Astrocyte of the hippocampus (primary cell): ENCODE measurements around the gene PCSK7.
A peak's percentile ranks its signal among the peaks of the same experiment; 100 is the strongest.
"Not testable (repeated sequence)": the region's sequence is repeated elsewhere in the genome, so short reads cannot be mapped to it uniquely, and the experiment has no call there.

Experiments
- DNase-seq: peaks from one replicate; pipeline ENCODE4 v3.0.0; 2011; ENCODE audit warnings: low read depth, low spot score

The PCSK7 gene

GRCh38 chr11:117183724-117184349 lies 48.0 kb downstream of the PCSK7 start:
- no peak for DNase-seq

DNA sequence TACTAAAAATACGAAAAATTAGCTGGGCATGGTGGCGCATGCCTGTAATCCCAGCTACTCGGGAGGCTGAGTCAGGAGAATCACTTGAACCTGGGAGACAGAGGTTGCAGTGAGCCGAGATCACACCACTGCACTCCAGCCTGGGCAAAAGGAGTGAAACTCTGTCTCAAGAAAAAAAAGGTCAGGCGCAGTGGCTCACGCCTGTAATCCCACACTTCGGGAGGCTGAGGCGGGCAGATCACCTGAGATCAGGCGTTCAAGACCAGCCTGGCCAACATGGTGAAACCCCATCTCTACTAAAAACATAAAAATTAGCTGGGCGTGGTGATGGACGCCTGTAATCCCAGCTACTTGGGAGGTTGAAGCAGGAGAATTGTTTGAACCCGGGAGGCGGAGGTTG lies 48.7 kb downstream of the PCSK7 start:
- DNase-seq: not testable (repeated sequence)

DNA sequence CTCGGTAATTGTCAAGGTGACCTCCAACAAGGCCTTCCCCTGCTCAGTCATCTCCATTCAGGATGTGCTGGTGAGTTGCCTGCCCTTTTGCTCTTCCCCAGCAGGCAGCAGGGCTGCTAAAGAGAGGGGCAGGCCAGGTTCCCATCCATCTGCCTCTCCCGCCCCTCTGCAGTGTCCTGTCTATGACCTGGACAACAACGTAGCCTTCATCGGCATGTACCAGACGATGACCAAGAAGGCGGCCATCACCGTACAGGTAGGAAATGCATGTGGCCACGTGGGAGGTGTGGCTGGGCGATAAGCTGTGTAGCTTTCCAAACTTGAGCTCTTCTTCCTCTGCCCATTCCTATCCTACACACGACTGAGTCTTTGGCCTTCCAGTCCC lies 49.3 kb downstream of the PCSK7 start:
- DNase-seq: no peak

GRCh38 chr11:117181586-117182550 lies 50.0 kb downstream of the PCSK7 start:
- no peak for DNase-seq

DNA sequence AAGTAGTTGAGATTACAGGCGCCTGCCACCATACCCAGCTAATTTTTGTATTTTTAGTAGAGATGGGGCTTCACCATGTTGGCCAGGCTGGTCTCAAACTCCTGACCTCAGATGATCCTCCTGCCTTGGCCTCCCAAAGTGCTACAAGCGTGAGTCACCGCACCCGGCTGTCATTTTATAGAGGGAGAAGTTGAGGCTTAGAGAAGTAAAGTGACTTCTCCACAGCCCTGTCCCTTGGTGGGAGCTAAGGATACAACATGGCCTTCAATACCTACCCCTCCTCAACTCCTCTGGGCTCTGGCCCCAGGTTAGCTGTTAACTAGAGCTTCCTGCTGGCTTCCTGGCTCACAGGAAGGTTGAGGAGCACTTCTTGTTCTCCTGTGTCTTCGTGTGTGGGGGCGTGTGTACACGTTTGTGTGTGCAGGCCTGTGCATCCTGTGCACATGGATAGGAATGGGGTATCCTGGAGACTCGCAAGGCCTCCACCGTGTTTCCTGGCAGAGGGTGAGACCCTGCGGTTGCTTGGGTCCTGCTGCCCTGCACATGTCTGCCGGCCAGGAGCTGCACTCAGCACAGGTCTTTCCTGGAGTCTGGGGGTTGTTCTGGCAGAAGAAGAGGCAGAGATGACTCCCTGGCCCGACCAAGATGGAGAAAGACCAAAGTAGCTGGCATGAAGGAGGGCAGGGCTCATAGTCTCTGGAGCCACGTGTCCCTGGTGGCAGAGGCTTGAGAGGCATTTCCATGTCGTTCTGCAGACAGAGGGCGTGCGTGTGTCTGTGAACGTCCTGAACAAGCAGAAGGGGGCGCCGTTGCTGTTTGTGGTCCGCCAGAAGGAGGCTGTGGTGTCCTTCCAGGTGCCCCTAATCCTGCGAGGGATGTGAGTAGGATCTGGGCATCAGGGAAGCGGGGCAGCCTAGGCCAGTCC lies 51.0 kb downstream of the PCSK7 start:
- peak; percentile 67 for DNase-seq

DNA sequence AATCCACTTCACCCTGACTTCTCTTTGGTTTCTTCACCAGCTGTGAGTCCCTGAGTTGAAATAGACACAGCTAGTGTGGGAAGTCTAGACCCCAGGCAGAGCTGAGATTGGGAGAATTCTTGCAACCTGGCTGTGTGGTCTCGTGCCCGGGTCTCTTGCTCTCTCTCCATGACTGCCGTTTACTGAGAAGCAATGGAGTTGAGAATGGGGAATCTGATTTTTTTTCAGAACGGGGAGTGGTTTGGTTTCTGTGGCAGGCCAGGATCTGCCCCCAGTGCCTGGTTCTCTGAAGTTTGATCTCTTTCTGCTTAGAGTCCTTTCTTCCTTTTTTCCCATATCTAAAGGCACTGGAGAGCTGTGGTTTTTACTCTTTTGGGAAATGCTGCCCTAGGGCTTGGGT lies 51.9 kb downstream of the PCSK7 start:
- peak; percentile 48 for DNase-seq

DNA sequence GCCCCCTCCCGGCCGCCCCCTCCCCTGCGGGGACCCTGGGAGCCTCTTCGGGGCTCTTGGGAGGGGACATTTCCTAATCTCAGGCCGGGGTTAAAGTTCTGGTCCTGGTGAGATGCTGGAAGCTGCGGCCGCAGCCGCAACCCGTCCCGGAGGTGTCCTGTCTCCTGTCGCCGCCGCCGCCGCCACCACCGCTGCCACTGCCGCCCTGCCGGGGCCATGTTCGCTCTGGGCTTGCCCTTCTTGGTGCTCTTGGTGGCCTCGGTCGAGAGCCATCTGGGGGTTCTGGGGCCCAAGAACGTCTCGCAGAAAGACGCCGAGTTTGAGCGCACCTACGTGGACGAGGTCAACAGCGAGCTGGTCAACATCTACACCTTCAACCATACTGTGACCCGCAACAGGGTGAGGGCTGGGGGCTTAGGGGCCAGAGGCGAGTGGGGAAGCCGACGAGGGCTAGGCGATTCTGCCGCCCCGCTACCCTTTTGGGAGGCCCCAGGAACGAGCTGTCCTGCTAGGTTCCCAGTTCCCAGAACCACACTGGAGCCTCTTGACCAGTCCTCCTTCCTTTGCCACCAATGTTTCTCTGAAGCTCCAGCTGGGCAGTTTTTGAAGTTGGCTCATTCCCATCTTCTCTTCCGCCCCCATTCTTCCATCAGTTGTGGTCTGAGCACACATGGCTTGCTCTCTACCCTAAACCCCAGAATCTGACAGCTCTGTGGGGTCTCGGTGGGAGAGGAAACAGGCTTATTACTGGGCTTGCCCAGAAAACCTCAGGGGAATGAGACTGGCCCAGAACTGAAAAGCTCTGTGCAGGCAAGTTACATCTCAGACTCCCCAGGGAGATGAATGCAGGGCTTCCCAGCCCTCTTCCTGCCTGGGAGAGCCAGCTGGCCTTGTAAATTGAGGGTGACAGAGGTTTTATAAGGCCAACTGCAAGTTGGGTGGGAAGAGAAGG lies 52.5 kb downstream of the PCSK7 start:
- DNase-seq: peak; percentile 50

- peak; percentile 98 for DNase-seq
Observed at GRCh38 chr11:117178210-117179034, 53.5 kb downstream of the PCSK7 start, which contains the start of gene SIDT2. Gene SIDT2, plus strand, starts transcription at chr11:117178743. Its CDS starts 521 bp downstream, at chr11:117179264.

DNA sequence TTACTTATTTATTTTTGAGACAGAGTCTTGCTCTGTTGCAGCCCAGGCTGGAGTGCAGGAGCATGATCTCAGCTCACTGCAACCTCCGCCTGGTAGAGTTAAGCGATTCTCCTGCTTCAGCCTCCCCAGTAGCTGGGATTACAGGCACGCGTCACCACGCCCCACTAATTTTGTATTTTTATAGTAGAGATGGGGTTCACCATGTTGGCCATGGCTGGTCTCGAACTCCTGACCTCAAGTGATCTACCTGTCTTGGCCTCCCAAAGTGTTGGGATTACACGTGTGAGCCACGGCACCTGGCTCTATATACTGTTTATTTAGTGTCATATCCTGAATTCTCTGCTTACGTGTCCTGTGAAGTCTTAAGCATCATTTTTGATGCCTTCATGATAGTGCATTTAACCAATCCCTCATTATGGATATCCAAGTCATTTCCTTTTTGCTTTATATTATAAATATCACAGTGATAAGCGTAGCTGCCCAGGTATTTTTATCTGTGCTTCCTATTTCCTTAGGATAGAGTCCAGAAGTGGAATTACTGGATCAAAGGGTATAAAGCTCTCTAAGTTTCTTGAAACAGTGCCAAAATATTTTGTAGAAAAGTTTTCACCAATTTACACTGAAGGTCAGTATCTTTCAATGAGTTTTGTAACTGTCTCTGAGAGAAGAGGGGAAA lies 54.2 kb downstream of the PCSK7 start:
- DNase-seq: no peak

DNA sequence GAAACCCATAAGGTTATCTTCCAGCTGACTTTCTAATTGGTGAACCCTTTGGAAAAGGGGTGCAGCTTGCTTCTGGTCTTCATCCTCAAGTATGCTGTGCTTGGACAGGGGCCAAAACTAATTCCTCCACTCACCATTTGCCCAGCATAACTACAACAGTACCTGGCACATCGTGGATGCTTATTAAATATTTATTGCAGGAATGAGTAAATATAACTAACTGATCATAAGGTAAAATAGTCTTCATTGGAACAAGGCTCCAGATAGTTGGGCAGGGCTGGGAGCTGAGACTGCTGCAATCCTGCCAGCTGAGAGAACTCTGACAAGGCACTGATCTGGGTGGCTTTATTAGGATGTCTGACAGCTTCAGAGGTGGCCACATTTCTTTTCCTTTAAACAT lies 55.7 kb downstream of the PCSK7 start:
- no peak for DNase-seq

DNA sequence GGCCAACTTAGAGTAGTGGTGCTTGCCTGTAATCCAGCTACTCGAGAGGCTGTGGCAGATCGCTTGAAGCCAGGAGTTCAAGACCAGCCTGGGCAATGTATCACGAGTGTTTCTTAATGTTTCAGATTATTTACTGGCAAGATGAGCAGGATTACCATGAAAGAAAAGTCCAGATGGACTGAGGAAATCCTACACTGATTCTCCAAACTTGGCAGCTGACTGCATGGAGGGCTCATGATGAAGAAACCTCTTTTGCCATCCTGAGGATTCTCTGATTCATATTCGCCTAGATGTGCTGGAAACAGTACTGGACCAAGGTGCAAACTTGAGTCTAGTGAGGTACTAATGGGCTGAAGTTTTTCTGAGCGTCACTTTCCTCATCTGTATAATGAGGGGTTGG lies 56.1 kb downstream of the PCSK7 start:
- no peak for DNase-seq

DNA sequence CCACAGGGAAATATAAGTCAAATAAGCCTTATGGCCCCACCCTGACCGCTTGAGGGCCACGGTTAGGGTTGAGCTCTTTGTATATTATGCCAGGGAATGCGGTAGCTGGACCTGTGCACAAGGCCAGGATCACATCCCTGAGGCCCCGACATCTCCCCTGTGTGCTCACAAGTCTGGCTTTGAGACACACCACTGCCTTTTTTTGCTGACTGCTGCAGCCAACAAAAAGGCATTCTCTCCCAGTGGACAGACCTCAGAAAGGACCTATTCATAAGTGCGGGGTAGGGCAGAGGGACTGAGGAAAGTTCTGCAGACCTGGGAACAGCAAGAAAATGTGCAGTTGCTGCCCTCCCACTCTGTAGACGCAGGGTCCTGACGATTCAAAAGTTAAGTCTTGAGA lies 56.8 kb downstream of the PCSK7 start:
- no peak for DNase-seq

DNA sequence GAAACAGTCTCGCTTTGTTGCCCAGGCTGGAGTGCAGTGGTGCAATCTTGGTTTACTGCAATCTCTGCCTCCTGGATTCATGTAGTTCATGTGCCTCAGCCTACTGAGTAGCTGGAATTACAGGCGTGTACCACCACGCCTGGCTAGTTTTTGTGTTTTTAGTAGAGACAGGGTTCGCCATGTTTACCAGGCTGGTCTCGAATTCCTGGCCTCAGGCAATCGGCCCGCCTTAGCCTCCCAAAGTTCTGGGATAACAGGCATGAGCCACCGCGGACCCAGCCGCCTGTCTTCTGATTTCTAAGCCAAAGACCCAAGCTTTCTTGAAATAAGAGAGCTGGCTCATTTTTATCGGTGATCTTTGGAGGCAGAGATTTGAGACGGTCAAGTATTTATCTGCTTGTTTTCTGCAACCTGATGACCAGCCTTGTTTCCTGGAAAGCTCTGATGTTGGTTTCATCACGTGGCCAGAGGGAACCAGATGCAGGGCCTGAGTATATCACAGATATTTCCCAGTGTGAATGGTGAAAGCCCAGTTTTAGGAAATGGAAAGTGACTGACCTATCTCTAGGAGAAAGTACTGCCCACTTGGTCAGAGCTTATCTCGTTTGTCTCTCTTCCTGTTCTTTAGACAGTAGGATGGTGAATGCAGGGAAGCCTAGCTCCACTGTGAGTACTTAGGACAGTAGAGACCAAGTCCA lies 59.0 kb downstream of the PCSK7 start:
- no peak for DNase-seq

- peak; percentile 26 for DNase-seq
Observed at GRCh38 chr11:117171404-117172061, 60.3 kb downstream of the PCSK7 start.

DNA sequence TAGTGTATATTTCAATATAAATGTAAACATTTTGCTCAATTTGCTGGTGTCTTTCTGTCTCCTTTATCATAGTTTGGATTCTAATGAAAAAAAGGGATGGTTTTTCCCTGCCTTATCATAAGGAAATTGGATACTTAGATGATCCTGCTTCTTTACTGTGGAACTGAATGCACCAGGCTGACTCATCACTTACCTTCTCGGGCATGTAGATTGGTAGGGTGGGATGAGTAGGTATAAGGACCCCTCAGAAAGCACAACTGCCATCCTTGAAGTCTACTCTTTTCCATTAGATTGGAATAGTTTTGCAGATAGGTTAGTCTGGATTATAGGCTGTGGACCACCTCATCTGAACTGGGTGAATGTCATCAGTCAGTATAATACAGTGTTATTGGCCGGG lies 60.9 kb downstream of the PCSK7 start:
- DNase-seq: no peak

DNA sequence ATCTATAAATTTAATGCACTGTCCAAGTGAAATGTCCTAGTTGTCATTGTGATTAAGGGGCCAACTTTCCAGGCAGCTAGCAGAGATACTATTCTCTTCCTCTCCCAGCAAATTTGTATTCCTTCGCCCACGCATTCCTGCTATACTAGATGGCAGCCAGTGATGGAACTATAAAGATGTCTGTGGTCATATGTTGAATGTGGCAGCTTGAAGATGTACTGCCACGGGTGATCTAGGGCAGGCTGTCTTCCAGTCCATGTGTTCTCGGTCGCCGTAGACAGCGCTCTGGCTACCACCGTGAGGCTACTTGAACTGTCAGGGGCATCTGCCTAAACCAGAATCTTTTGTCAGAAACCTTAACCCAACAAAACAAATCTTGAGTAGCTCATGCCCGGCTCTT lies 61.7 kb downstream of the PCSK7 start:
- DNase-seq: no peak

DNA sequence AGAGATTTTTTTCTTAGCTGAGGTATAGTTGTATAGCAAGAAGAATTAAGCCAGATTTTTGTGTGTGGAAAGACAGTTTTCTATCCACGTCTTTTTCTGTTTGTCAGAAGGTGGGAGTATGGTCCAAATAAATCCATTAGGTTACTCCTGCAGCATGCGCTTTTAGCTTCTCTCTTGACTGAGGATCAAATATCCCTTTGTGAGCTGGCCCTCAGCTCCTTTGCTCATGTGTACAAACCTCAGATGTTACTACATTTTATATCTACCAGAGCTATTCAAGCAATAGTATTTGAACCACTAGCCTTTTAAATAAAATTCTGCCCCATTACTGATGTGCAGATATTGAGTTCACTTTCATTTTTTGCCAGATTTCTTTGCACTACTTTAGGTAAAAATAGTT lies 62.1 kb downstream of the PCSK7 start:
- DNase-seq: no peak

GRCh38 chr11:117166491-117166890 lies 65.4 kb downstream of the PCSK7 start:
- DNase-seq: no peak
